Fibroblast of pulmonary artery (primary cell): ENCODE measurements around the gene LARGE2.

Source experiments
- DNase-seq: peaks from one replicate; pipeline ENCODE4 v3.0.0-alpha.2; 2010; ENCODE audit warnings: low read depth
- H3K4me3 ChIP-seq: replicated peaks from 2 replicates; pipeline ENCODE4 v1.5.1; 2011; ENCODE audit warnings: low read depth, mild to moderate bottlenecking, control low read depth, low read length, moderate library complexity
- CTCF ChIP-seq: IDR thresholded peaks from 2 replicates; pipeline ENCODE4 v1.5.1; 2011; ENCODE audit warnings: mild to moderate bottlenecking, control low read depth, low read length, inconsistent platforms; ENCODE audit errors: missing control alignments

The LARGE2 gene

DNA sequence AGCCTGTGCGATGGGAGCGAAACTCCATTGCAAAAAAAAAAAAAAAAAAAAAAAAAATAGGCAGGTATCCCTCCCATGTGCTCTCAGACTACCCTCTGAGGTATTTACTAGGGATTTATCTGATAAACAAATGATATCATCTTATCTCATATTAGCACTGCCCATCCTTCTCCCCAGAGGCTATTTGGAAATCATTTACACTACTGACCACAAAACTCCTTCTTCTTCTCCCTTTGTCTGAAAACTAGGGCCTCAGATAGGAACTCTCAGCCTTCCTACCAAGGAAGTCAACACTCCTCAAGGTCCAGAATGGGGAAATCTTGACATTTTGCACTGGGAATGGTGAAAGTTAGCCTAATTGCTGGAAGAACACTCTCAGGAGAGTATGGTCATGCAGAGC, 46.4 kb downstream of the LARGE2 start:
- DNase-seq: no peak
- no peak for TF ChIP-seq CTCF
- no peak overlapping the region for H3K4me3 ChIP-seq

DNA sequence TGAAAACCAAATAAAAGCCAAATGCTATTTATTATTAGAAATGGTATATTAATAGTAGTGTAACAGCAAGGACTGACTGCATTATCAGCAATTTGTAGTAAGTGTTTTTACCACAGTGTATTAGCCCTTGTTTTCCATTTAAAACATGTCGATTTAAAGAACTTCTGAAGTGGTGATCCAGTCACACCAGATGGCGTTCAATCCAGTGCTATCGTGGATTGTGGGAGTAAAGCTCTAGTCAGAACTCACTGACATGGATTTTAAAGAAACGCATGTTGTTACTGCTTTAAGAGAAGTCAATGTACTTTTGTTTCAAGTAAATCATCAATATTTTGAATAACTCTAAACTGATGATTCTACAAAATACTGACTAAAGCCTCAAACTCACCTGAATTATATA, 51.1 kb downstream of the LARGE2 start:
- no peak overlapping the region for H3K4me3 ChIP-seq
- TF ChIP-seq CTCF: no peak
- DNase-seq: no peak

- H3K4me3 ChIP-seq: no peak overlapping the region
- no peak for DNase-seq
- no peak for TF ChIP-seq CTCF
Observed at GRCh38 chr11:45974806-45975205, 52.4 kb downstream of the LARGE2 start.
